Neuronal stem cell (in vitro differentiated cells): ENCODE results near the gene METTL9. TPM values are rescaled to one million over a fixed set of nuclear protein-coding genes. Genes with fewer than 3 reads are reported as not detected.
A peak's percentile ranks its signal among the peaks of the same experiment; 100 is the strongest.
"Not testable (repeated sequence)": the region's sequence is repeated elsewhere in the genome, so short reads cannot be mapped to it uniquely, and the experiment has no call there.

ENCODE experiments used
- DNase-seq: peaks from one replicate; pipeline ENCODE4 v3.0.0-alpha.2; 2013; ENCODE audit warnings: low spot score
- H2AFZ ChIP-seq: one replicate; pipeline ENCODE4 v1.6.1; 2013; ENCODE audit warnings: mild to moderate bottlenecking, low read length, inconsistent platforms
- H2AK5ac ChIP-seq: 2 replicates; pipeline ENCODE4 v1.6.1; 2013; ENCODE audit warnings: low read depth, mild to moderate bottlenecking, inconsistent platforms, low read length, moderate library complexity, mixed read lengths
- H2BK120ac ChIP-seq: 2 replicates; pipeline ENCODE4 v1.6.1; 2013; ENCODE audit warnings: low read depth, mild to moderate bottlenecking, inconsistent platforms, low read length, moderate library complexity, mixed read lengths
- H2BK12ac ChIP-seq: one replicate; pipeline ENCODE4 v1.6.1; 2013; ENCODE audit warnings: low read length, inconsistent platforms
- H2BK15ac ChIP-seq: 2 replicates; pipeline ENCODE4 v1.6.1; 2013; ENCODE audit warnings: mild to moderate bottlenecking, low read length, inconsistent platforms, mixed read lengths
- H2BK5ac ChIP-seq: one replicate; pipeline ENCODE4 v1.6.1; 2013; ENCODE audit warnings: inconsistent platforms, mild to moderate bottlenecking, low read length, moderate library complexity
- H3K14ac ChIP-seq: one replicate; pipeline ENCODE4 v1.6.1; 2013; ENCODE audit warnings: low read length, inconsistent platforms
- H3K18ac ChIP-seq: 2 replicates; pipeline ENCODE4 v1.6.1; 2013; ENCODE audit warnings: low read length, inconsistent platforms
- H3K23ac ChIP-seq: 2 replicates; pipeline ENCODE4 v1.6.1; 2013; ENCODE audit warnings: low read depth, mild to moderate bottlenecking, mixed read lengths, low read length, inconsistent platforms; ENCODE audit not compliant: poor library complexity
- H3K27ac ChIP-seq: replicated peaks from 3 replicates; pipeline ENCODE4 v1.5.1; 2013; ENCODE audit warnings: low read length, inconsistent platforms
- H3K27me3 ChIP-seq, 3 experiments: 2 replicates each; pipeline ENCODE4 v1.6.1; 2013; ENCODE audit warnings: low read length in 3 of 3, mild to moderate bottlenecking in 2 of 3, inconsistent platforms in 1 of 3, low read depth in 1 of 3, mixed read lengths in 1 of 3, moderate library complexity in 1 of 3; ENCODE audit not compliant: control insufficient read depth in 3 of 3, insufficient read depth in 3 of 3
- H3K36me3 ChIP-seq, 2 donors: replicated peaks in 1 of 2; 2 replicates each; pipeline ENCODE4 v1.6.1; 2013; ENCODE audit warnings: low read length in 2 of 2; ENCODE audit not compliant: control insufficient read depth in 2 of 2, insufficient read depth in 2 of 2
- H3K4ac ChIP-seq: 2 replicates; pipeline ENCODE4 v1.6.1; 2013; ENCODE audit warnings: inconsistent platforms, mild to moderate bottlenecking, low read length, moderate library complexity
- H3K4me1 ChIP-seq, 2 donors: 1 replicate in 1 of 2; 2 replicates in 1 of 2; pipeline ENCODE4 v1.6.1; 2013; ENCODE audit warnings: low read length in 2 of 2, low read depth in 1 of 2; ENCODE audit not compliant: control insufficient read depth in 2 of 2, insufficient read depth in 1 of 2
- H3K4me2 ChIP-seq: one replicate; pipeline ENCODE4 v1.6.1; 2013; ENCODE audit warnings: mild to moderate bottlenecking, low read length, inconsistent platforms; ENCODE audit not compliant: insufficient read depth, poor library complexity, severe bottlenecking
- H3K4me3 ChIP-seq, 2 donors: 2 replicates each; pipeline ENCODE4 v1.5.1; 2013; ENCODE audit warnings: low read length in 2 of 2, mild to moderate bottlenecking in 2 of 2, inconsistent platforms in 1 of 2, moderate library complexity in 1 of 2
- H3K79me1 ChIP-seq: one replicate; pipeline ENCODE4 v1.6.1; 2013; ENCODE audit warnings: low read depth, mild to moderate bottlenecking, inconsistent platforms, low read length, moderate library complexity
- H3K9ac ChIP-seq: one replicate; pipeline ENCODE4 v1.6.1; 2013; ENCODE audit warnings: mild to moderate bottlenecking, low read depth, low read length, inconsistent platforms; ENCODE audit not compliant: poor library complexity
- H3K9me3 ChIP-seq, 2 donors: replicated peaks in 1 of 2; 2 replicates each; pipeline versions ENCODE3 to v1.6.1; 2013; ENCODE audit warnings: low read length in 2 of 2, mild to moderate bottlenecking in 2 of 2, inconsistent platforms in 1 of 2, low read depth in 1 of 2, mixed read lengths in 1 of 2, moderate library complexity in 1 of 2; ENCODE audit not compliant: control insufficient read depth in 2 of 2, insufficient read depth in 1 of 2
- H4K8ac ChIP-seq: one replicate; pipeline ENCODE4 v1.6.1; 2013; ENCODE audit warnings: low read depth, mild to moderate bottlenecking, inconsistent platforms, low read length, moderate library complexity
- H4K91ac ChIP-seq: one replicate; pipeline ENCODE4 v1.6.1; 2013; ENCODE audit warnings: low read length, low read depth, mild to moderate bottlenecking, inconsistent platforms; ENCODE audit not compliant: poor library complexity
- WGBS, 2 donors: extraction: QIAGEN DNeasy Blood & Tissue Kit; methylation state at CpG; one replicate each; pipeline ENCODE4 v1.1.7; 2013; ENCODE audit warnings: missing lambda C conversion rate in 2 of 2, mixed read lengths in 1 of 2; ENCODE audit not compliant: insufficient read length in 2 of 2, insufficient replicate concordance in 1 of 2; ENCODE audit errors: extremely low coverage in 2 of 2; 5-methylcytosine and 5-hydroxymethylcytosine counted together
- polyA plus RNA-seq, 2 experiments: library from polyadenylated mRNA; stranded (reverse); fragments of 200-250 nt; gene quantifications; one replicate each; pipeline ENCODE4 v1.2.3, GENCODE V29; 2013

The METTL9 gene
- 168 TPM for polyA plus RNA-seq (2013, experiment 1 of 2)
- 167 TPM for polyA plus RNA-seq (2013, experiment 2 of 2)

DNA sequence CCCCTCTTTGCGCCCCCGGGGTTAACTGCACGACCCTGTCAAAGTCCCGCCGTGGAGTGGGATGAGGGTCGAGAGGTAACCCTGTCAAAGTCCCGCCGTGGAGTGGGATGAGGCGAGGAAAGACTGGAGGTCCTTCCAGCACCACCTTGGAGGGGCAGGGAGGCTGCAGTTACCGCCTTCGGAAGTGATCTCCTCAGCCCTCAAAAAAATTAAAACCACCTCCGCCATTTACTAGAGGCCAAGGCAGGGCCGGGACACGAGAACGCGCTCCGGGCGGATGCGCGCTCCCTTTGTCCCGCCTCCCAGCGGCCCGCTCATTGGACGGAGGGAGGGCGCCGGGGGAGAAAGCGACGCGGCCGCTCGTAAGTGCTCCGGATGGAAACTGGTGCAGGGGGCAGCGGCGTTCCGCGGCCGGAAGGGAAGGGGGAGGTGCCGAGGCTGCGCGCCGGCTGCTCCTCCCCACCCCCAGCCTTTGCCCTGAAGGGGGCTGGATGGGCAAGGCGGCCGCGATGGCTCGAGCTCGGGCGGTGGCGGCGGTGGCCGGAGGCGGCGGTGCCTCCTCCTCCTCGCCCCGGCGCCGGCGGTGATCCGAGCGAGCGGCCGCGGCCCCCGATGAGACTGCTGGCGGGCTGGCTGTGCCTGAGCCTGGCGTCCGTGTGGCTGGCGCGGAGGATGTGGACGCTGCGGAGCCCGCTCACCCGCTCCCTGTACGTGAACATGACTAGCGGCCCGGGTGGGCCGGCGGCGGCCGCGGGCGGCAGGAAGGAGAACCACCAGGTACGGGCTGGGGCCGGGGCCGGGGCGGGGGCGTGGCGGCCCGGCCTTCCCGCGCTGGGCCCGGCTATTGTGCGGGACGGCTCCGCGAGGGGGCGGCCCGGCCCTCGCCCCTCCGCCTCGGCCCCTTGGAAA lies at the start of gene METTL9:
TSS of gene METTL9 (plus strand) at position 456 of the 909 bp plus-strand sequence. CDS start at position 613, 157 bp downstream.
- H3K27ac ChIP-seq = peak within 1 kb of the TSS; percentile 96
- no peak within 1 kb of the TSS for H3K4ac ChIP-seq
- peak within 1 kb of the TSS; percentile 72 for H3K4me2 ChIP-seq
- H2BK5ac ChIP-seq = peak within 1 kb of the TSS; percentile 77
- H2BK15ac ChIP-seq = peak within 1 kb of the TSS; percentile 47
- H3K79me1 ChIP-seq = no peaks in the 10 kb centered on the region
- no CpG with 5 or more reads among the region's 100 CpGs for WGBS, 2 donors
- H2AK5ac ChIP-seq = no peak within 1 kb of the TSS
- peak within 1 kb of the TSS; percentile 94 to 98 for H3K4me3 ChIP-seq
- peak within 1 kb of the TSS; percentile 98 for H3K18ac ChIP-seq
- peaks cover 0 to 4% of the 10 kb centered on the region in 2 donors for H3K36me3 ChIP-seq
- no peak within 1 kb of the TSS for H4K8ac ChIP-seq
- H2BK12ac ChIP-seq = no peak within 1 kb of the TSS
- H3K14ac ChIP-seq = peak within 1 kb of the TSS; percentile 100
- no peaks in the 10 kb centered on the region for H3K9me3 ChIP-seq
- peak within 1 kb of the TSS; percentile 100 for H3K9ac ChIP-seq
- H4K91ac ChIP-seq = peak within 1 kb of the TSS; percentile 53
- DNase-seq = peak; percentile 91
- H3K27me3 ChIP-seq = no peaks in the 10 kb centered on the region
- peaks cover 0 to 12% of the 10 kb centered on the region in 2 donors for H3K4me1 ChIP-seq
- H2BK120ac ChIP-seq = peak within 1 kb of the TSS; percentile 29
- H2AFZ ChIP-seq = peak within 1 kb of the TSS; percentile 98
- peak within 1 kb of the TSS; percentile 50 for H3K23ac ChIP-seq

DNA sequence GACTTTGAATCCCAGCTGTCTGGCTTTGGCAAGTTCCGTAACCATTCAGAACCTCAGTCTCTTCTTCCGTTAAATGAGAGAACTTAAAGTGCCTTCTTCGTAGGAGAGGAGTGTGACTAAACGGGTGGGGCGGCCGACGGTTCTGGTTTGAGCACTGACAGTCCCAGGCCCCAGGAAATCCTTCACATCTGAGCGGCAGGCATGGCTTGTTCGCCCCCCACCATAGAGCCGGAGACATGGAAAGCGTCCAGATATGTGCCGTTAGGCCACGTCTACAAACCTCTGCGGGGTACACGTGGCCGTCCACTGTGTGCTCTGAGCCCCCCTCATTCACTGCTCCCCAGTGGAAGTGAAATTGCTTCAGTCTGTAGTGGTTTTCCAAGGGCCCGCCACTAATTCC lies 49.4 kb upstream of the METTL9 start:
- H4K91ac ChIP-seq, H3K4me3 ChIP-seq, H3K23ac ChIP-seq, H3K18ac ChIP-seq, H2AK5ac ChIP-seq, H2BK12ac ChIP-seq, H3K4ac ChIP-seq, H2BK5ac ChIP-seq, DNase-seq, H4K8ac ChIP-seq, H3K79me1 ChIP-seq, H3K36me3 ChIP-seq, H2BK120ac ChIP-seq, H2AFZ ChIP-seq, H3K27me3 ChIP-seq, H3K9ac ChIP-seq, H3K4me2 ChIP-seq, H3K27ac ChIP-seq, H3K14ac ChIP-seq, H3K9me3 ChIP-seq, H2BK15ac ChIP-seq, H3K4me1 ChIP-seq: not testable (repeated sequence)
- no CpG with 5 or more reads among the region's 17 CpGs for WGBS, 2 donors

DNA sequence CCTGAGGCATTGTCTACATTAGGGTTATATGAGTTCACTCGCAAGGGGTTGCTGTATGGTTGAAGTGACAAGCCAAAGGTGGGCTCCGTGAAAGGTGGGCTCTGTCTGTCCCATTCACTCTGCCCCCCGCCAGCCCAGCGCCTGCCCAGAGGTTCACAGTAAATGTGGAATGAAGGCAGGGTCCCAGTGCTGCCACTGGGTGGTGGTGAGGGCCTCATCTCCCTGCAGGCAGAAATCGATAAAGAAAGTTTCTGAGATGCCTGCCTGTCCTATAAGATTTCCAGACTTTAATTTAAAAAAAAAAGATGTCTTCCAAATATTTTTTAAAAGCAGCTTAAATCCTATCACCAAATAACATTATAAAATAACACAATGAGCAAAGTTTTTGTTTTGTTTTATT lies 48.9 kb upstream of the METTL9 start:
- not testable (repeated sequence) for H3K4me3 ChIP-seq
- WGBS, 2 donors = no CpG with 5 or more reads among the region's 5 CpGs

DNA sequence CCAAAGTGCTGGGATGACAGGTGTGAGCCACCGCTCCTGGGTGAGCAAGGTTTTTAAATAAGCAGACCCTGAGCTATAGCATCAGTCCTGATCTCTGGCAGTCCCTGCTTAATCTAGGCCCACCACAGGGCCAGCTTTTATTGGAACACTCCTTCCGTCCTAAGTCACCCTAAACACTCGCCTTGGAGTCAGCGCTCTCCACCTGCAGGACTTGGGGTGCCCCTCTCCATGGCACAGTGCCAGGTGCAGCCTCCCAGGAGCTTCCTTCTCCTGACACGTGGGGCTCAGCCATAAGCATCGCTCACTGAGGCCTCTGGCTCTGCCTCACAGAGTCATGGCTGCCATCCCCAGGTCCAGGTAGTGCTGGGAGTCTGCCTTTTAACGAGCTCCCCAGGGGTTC lies 48.3 kb upstream of the METTL9 start:
- not testable (repeated sequence) for DNase-seq, H3K36me3 ChIP-seq, H3K9ac ChIP-seq, H2AFZ ChIP-seq, H2AK5ac ChIP-seq, H2BK120ac ChIP-seq, H3K9me3 ChIP-seq, H3K4me3 ChIP-seq, H3K23ac ChIP-seq, H2BK15ac ChIP-seq, H3K4me2 ChIP-seq, H2BK12ac ChIP-seq, H3K27ac ChIP-seq, H4K91ac ChIP-seq, H3K4me1 ChIP-seq, H3K14ac ChIP-seq, H2BK5ac ChIP-seq, H3K18ac ChIP-seq, H4K8ac ChIP-seq, H3K79me1 ChIP-seq, H3K4ac ChIP-seq
- no CpG with 5 or more reads among the region's 7 CpGs for WGBS, 2 donors
- H3K27me3 ChIP-seq = peaks cover 0 to 15% (median 0%) of the 10 kb centered on the region in 3 experiments

More for the DNA sequence above, 48.9 kb upstream of the METTL9 start:
- not testable (repeated sequence) for H2BK5ac ChIP-seq, H4K8ac ChIP-seq, H2BK120ac ChIP-seq, H2AK5ac ChIP-seq, H3K18ac ChIP-seq, H3K4me2 ChIP-seq, H3K36me3 ChIP-seq, H2BK12ac ChIP-seq, H3K4me1 ChIP-seq, DNase-seq, H3K14ac ChIP-seq, H4K91ac ChIP-seq, H3K27ac ChIP-seq, H3K9ac ChIP-seq, H3K23ac ChIP-seq, H3K4ac ChIP-seq, H2AFZ ChIP-seq, H2BK15ac ChIP-seq, H3K79me1 ChIP-seq, H3K9me3 ChIP-seq
- H3K27me3 ChIP-seq = peaks cover 0 to 11% (median 0%) of the 10 kb centered on the region in 3 experiments
